Activated CD4-positive, alpha-beta memory T cell treated with anti-CD3 and anti-CD28 coated beads, Interleukin-2, amount 10 ng/mL, durations not matched to agents 7 days and 5 days (primary cell): ENCODE data around the gene MORC2. TPM values are rescaled to one million over a fixed set of nuclear protein-coding genes. Genes with fewer than 3 reads are reported as not detected.

Experiments used
- CTCF ChIA-PET: fragments of 350-600 bp; sonication (Branson Sonifier 250); formaldehyde crosslinking; loops from one replicate; lab custom pipeline; 2021; ENCODE audit warnings: antibody characterized with exemption, inconsistent platforms; lab: Charles Lee
- POLR2A ChIA-PET: fragments of 350-600 bp; sonication (Branson Sonifier 250); formaldehyde crosslinking; loops from one replicate; lab custom pipeline; 2021; ENCODE audit warnings: antibody characterized with exemption; lab: Charles Lee
- DNase-seq: peaks from one replicate; pipeline ENCODE4 v3.0.0-alpha.2; 2020
- H3K27ac Mint-ChIP-seq: one replicate; pipeline ENCODE4 v1.8.0; 2021; ENCODE audit warnings: mild to moderate bottlenecking, mixed read lengths
- H3K27me3 Mint-ChIP-seq: one replicate; pipeline ENCODE4 v1.8.0; 2021; ENCODE audit warnings: mixed read lengths
- H3K36me3 Mint-ChIP-seq: one replicate; pipeline ENCODE4 v1.8.0; 2021; ENCODE audit warnings: low read depth, mixed read lengths
- H3K4me1 Mint-ChIP-seq: one replicate; pipeline ENCODE4 v1.8.0; 2021; ENCODE audit warnings: mixed read lengths
- H3K4me3 Mint-ChIP-seq: one replicate; pipeline ENCODE4 v1.8.0; 2021; ENCODE audit warnings: mild to moderate bottlenecking, mixed read lengths
- H3K9me3 Mint-ChIP-seq: one replicate; pipeline ENCODE4 v1.8.0; 2021; ENCODE audit warnings: mixed read lengths
- total RNA-seq, 2 experiments: library from RNA; stranded (reverse); gene quantifications; one replicate each; pipeline ENCODE4 v1.2.3, GENCODE V29; 2021

MORC2 gene
- total RNA-seq, 2 experiments from 2014 or later = 39.7 to 40.2 TPM

- ChIA-PET CTCF (interaction anchor here (0.6 to 2.2 kb wide), 4 partner anchors 127 to 477 kb away, joined by 3 to 10 read pairs (median 4); partner anchors contain the start of gene SLC35E4), POLR2A (no interaction called here)
- Mint-ChIP-seq H3K4me1 (peaks cover 11% of the 10 kb centered on the region), H3K36me3 (no peaks in the 10 kb centered on the region), H3K27ac (no peak overlapping the region), H3K4me3 (no peak overlapping the region), H3K27me3 (no peaks in the 10 kb centered on the region), H3K9me3 (no peaks in the 10 kb centered on the region)
- DNase-seq = no peak
These were observed 77.2 kb downstream of the MORC2 start for GRCh38 chr22:30891443-30891755.

- ChIA-PET CTCF (interaction anchor here (0.6 to 2.2 kb wide), 11 partner anchors 8 to 477 kb away, joined by 3 to 10 read pairs (median 3); partner anchors contain the start of gene SLC35E4), POLR2A (interaction anchor here (1.3 kb wide), 1 partner anchor 256 kb away, joined by 4 read pairs; no protein-coding TSS in a partner anchor)
- peaks cover 11% of the 10 kb centered on the region for H3K4me1 Mint-ChIP-seq
- DNase-seq = peak; percentile 42
- no peak overlapping the region for H3K4me3 Mint-ChIP-seq
- no peaks in the 10 kb centered on the region for H3K36me3 Mint-ChIP-seq
- no peaks in the 10 kb centered on the region for H3K9me3 Mint-ChIP-seq
- H3K27me3 Mint-ChIP-seq = no peaks in the 10 kb centered on the region
- no peak overlapping the region for H3K27ac Mint-ChIP-seq
These were observed 77.7 kb downstream of the MORC2 start for GRCh38 chr22:30890686-30891442.

GRCh38 chr22:30889996-30890480 is 78.5 kb downstream of the MORC2 start:
- H3K27me3 Mint-ChIP-seq = no peaks in the 10 kb centered on the region
- no peak overlapping the region for H3K27ac Mint-ChIP-seq
- ChIA-PET POLR2A (interaction anchor here (1.3 kb wide), 1 partner anchor 255 kb away, joined by 4 read pairs; no protein-coding TSS in a partner anchor), CTCF (interaction anchor here (1.0 to 2.2 kb wide), 6 partner anchors 9 to 255 kb away, joined by 3 to 10 read pairs (median 4); partner anchors contain the start of gene SLC35E4)
- H3K36me3 Mint-ChIP-seq = no peaks in the 10 kb centered on the region
- no peak for DNase-seq
- peaks cover 11% of the 10 kb centered on the region for H3K4me1 Mint-ChIP-seq
- H3K9me3 Mint-ChIP-seq = no peaks in the 10 kb centered on the region
- H3K4me3 Mint-ChIP-seq = no peak overlapping the region

GRCh38 chr22:30889268-30889995 is 79.1 kb downstream of the MORC2 start:
- H3K36me3 Mint-ChIP-seq = no peaks in the 10 kb centered on the region
- H3K27ac Mint-ChIP-seq = no peak overlapping the region
- H3K4me1 Mint-ChIP-seq = peaks cover 11% of the 10 kb centered on the region
- no peaks in the 10 kb centered on the region for H3K27me3 Mint-ChIP-seq
- POLR2A ChIA-PET = interaction anchor here (1.3 kb wide), 1 partner anchor 255 kb away, joined by 4 read pairs; no protein-coding TSS in a partner anchor
- CTCF ChIA-PET = interaction anchor here (1.1 to 2.2 kb wide), 5 partner anchors 14 to 255 kb away, joined by 3 to 10 read pairs (median 3); partner anchors contain the start of gene SLC35E4
- H3K4me3 Mint-ChIP-seq = no peak overlapping the region
- DNase-seq = no peak
- no peaks in the 10 kb centered on the region for H3K9me3 Mint-ChIP-seq

GRCh38 chr22:30887861-30888260 is 80.7 kb downstream of the MORC2 start:
- H3K9me3 Mint-ChIP-seq = no peaks in the 10 kb centered on the region
- no peak for DNase-seq
- H3K27me3 Mint-ChIP-seq = no peaks in the 10 kb centered on the region
- H3K4me3 Mint-ChIP-seq = no peak overlapping the region
- POLR2A ChIA-PET = no interaction called here
- no peaks in the 10 kb centered on the region for H3K36me3 Mint-ChIP-seq
- CTCF ChIA-PET = interaction anchor here (1.0 to 1.2 kb wide), 3 partner anchors 15 to 125 kb away, joined by 3 to 5 read pairs (median 4); no protein-coding TSS in a partner anchor
- no peak overlapping the region for H3K27ac Mint-ChIP-seq
- peaks cover 3% of the 10 kb centered on the region for H3K4me1 Mint-ChIP-seq

GRCh38 chr22:30887453-30887852 is 81.1 kb downstream of the MORC2 start:
- no peak for DNase-seq
- POLR2A ChIA-PET = no interaction called here
- CTCF ChIA-PET = no interaction called here
- Mint-ChIP-seq H3K27me3 (no peaks in the 10 kb centered on the region), H3K4me3 (no peak overlapping the region), H3K4me1 (peaks cover 4% of the 10 kb centered on the region), H3K36me3 (no peaks in the 10 kb centered on the region), H3K9me3 (no peaks in the 10 kb centered on the region), H3K27ac (no peak overlapping the region)

GRCh38 chr22:30885591-30885990 is 83.0 kb downstream of the MORC2 start:
- H3K27ac Mint-ChIP-seq = no peak overlapping the region
- H3K4me1 Mint-ChIP-seq = peaks cover 1% of the 10 kb centered on the region
- H3K4me3 Mint-ChIP-seq = no peak overlapping the region
- ChIA-PET CTCF (no interaction called here), POLR2A (no interaction called here)
- no peaks in the 10 kb centered on the region for H3K27me3 Mint-ChIP-seq
- no peaks in the 10 kb centered on the region for H3K9me3 Mint-ChIP-seq
- H3K36me3 Mint-ChIP-seq = no peaks in the 10 kb centered on the region
- no peak for DNase-seq

GRCh38 chr22:30885001-30885366 is 83.6 kb downstream of the MORC2 start:
- peaks cover 1% of the 10 kb centered on the region for H3K4me1 Mint-ChIP-seq
- POLR2A ChIA-PET = no interaction called here
- CTCF ChIA-PET = no interaction called here
- H3K4me3 Mint-ChIP-seq = no peak overlapping the region
- no peak for DNase-seq
- H3K9me3 Mint-ChIP-seq = no peaks in the 10 kb centered on the region
- no peak overlapping the region for H3K27ac Mint-ChIP-seq
- no peaks in the 10 kb centered on the region for H3K27me3 Mint-ChIP-seq
- no peaks in the 10 kb centered on the region for H3K36me3 Mint-ChIP-seq

- no peak overlapping the region for H3K27ac Mint-ChIP-seq
- POLR2A ChIA-PET = no interaction called here
- H3K27me3 Mint-ChIP-seq = no peaks in the 10 kb centered on the region
- CTCF ChIA-PET = no interaction called here
- H3K36me3 Mint-ChIP-seq = no peaks in the 10 kb centered on the region
- DNase-seq = no peak
- no peak overlapping the region for H3K4me3 Mint-ChIP-seq
- peaks cover 1% of the 10 kb centered on the region for H3K4me1 Mint-ChIP-seq
- no peaks in the 10 kb centered on the region for H3K9me3 Mint-ChIP-seq
These were observed 84.2 kb downstream of the MORC2 start for GRCh38 chr22:30884211-30885000.

GRCh38 chr22:30883586-30884145 is 84.9 kb downstream of the MORC2 start:
- H3K4me3 Mint-ChIP-seq = no peak overlapping the region
- no peak overlapping the region for H3K27ac Mint-ChIP-seq
- no peaks in the 10 kb centered on the region for H3K9me3 Mint-ChIP-seq
- no peak for DNase-seq
- CTCF ChIA-PET = no interaction called here
- H3K4me1 Mint-ChIP-seq = peaks cover 1% of the 10 kb centered on the region
- no peaks in the 10 kb centered on the region for H3K36me3 Mint-ChIP-seq
- POLR2A ChIA-PET = no interaction called here
- H3K27me3 Mint-ChIP-seq = no peaks in the 10 kb centered on the region

- POLR2A ChIA-PET = no interaction called here
- H3K27me3 Mint-ChIP-seq = no peaks in the 10 kb centered on the region
- no peak overlapping the region for H3K27ac Mint-ChIP-seq
- no peak overlapping the region for H3K4me3 Mint-ChIP-seq
- peaks cover 1% of the 10 kb centered on the region for H3K4me1 Mint-ChIP-seq
- H3K36me3 Mint-ChIP-seq = no peaks in the 10 kb centered on the region
- H3K9me3 Mint-ChIP-seq = no peaks in the 10 kb centered on the region
- CTCF ChIA-PET = no interaction called here
- DNase-seq = no peak
These were observed 85.5 kb downstream of the MORC2 start for GRCh38 chr22:30882974-30883533.

GRCh38 chr22:30882184-30882717 is 86.3 kb downstream of the MORC2 start:
- no peak overlapping the region for H3K27ac Mint-ChIP-seq
- H3K4me3 Mint-ChIP-seq = no peak overlapping the region
- no peaks in the 10 kb centered on the region for H3K9me3 Mint-ChIP-seq
- CTCF ChIA-PET = no interaction called here
- H3K27me3 Mint-ChIP-seq = no peaks in the 10 kb centered on the region
- POLR2A ChIA-PET = no interaction called here
- peaks cover 1% of the 10 kb centered on the region for H3K4me1 Mint-ChIP-seq
- H3K36me3 Mint-ChIP-seq = no peaks in the 10 kb centered on the region
- no peak for DNase-seq
